Measurements from ENCODE around the gene ATP5F1B. TPM values are rescaled to one million over a fixed set of nuclear protein-coding genes. Genes with fewer than 3 reads are reported as not detected.

ATP5F1B gene
- total RNA-seq, 1 donor from 2014 or later = 405 TPM

DNA sequence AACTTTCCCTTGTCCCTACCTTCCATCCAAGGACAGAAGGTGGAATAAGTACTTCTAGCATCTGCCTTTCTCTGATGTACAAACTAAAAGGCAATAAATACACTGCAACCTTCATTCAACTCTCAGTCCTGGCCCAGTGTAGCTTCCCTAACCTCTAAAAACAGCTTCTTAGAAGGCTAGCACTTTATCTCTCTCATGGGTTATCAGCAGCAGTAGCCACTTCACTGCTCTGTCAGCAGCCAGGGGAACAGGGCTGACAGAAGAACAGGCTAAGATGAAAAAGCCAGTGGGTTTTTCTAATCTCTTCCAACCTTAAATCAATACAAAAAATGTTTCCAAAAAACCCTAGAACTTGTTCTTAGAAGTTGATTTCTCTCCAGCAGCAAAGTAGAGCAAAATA, 28.9 kb downstream of the ATP5F1B start:
- no peak overlapping the region for H3K4me3 ChIP-seq

GRCh38 chr12:56616244-56616643, 29.5 kb downstream of the ATP5F1B start:
- Histone ChIP-seq H3K36me3 (peaks cover 8 to 66% of the 10 kb centered on the region in 2 donors), H3K27ac (no peak overlapping the region), H3K4me1 (peaks cover 32% of the 10 kb centered on the region), H3K9me3 (no peaks in the 10 kb centered on the region), H3K4me3 (no peak overlapping the region), H3K27me3 (no peaks in the 10 kb centered on the region)
- intact Hi-C loops (cut with DNase I) = no loop called here
- no peak for DNase-seq (ENCODE audit: extremely low spot score in 2 of 2)
- TF ChIP-seq POLR2A (IDR thresholded peaks at IDR 0.05) (no peak), POLR2AphosphoS5 (IDR thresholded peaks at IDR 0.05; ENCODE audit: insufficient read depth in 1 of 2, low read depth in 1 of 2) (no peak)
- TF ChIP-seq, protein P1, sequence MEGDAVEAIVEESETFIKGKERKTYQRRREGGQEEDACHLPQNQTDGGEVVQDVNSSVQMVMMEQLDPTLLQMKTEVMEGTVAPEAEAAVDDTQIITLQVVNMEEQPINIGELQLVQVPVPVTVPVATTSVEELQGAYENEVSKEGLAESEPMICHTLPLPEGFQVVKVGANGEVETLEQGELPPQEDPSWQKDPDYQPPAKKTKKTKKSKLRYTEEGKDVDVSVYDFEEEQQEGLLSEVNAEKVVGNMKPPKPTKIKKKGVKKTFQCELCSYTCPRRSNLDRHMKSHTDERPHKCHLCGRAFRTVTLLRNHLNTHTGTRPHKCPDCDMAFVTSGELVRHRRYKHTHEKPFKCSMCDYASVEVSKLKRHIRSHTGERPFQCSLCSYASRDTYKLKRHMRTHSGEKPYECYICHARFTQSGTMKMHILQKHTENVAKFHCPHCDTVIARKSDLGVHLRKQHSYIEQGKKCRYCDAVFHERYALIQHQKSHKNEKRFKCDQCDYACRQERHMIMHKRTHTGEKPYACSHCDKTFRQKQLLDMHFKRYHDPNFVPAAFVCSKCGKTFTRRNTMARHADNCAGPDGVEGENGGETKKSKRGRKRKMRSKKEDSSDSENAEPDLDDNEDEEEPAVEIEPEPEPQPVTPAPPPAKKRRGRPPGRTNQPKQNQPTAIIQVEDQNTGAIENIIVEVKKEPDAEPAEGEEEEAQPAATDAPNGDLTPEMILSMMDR (IDR thresholded peaks at IDR 0.05) = no peak

More for the DNA sequence above, 28.9 kb downstream of the ATP5F1B start:
- H3K27me3 ChIP-seq = no peaks in the 10 kb centered on the region
- H3K9me3 ChIP-seq = no peaks in the 10 kb centered on the region
- TF ChIP-seq, protein P1 (IDR thresholded peaks at IDR 0.05) = no peak
- TF ChIP-seq POLR2AphosphoS5 (IDR thresholded peaks at IDR 0.05; ENCODE audit: insufficient read depth in 1 of 2, low read depth in 1 of 2) = no peak
- TF ChIP-seq POLR2A (IDR thresholded peaks at IDR 0.05) = no peak
- no peak overlapping the region for H3K27ac ChIP-seq
- intact Hi-C loops (cut with DNase I) = no loop called here
- peaks cover 8 to 59% of the 10 kb centered on the region in 2 donors for H3K36me3 ChIP-seq
- DNase-seq (ENCODE audit: extremely low spot score in 2 of 2) = no peak
- peaks cover 32% of the 10 kb centered on the region for H3K4me1 ChIP-seq

GRCh38 chr12:56614627-56615026, 31.2 kb downstream of the ATP5F1B start:
- no peak overlapping the region for H3K27ac ChIP-seq
- H3K36me3 ChIP-seq = peaks cover 16 to 82% of the 10 kb centered on the region in 2 donors

DNA sequence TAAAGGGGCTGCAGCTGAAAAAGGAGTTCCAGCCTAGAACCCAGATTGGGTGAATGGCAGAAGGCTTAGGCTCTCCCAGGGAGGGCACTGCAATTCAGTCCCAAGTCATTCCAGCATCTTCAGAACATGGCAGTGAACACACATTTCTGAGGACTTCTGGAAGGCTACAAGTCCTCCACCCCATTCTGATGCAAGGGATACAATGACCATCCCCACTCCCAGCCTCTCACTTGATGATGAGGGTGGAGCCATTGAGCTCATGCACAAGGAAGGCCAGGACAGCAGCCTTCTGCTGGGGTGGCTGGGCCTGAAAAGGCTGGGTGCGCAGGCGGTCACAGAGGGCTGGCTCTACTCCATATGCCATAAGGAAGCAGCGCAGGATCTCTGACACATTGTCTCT, 41.4 kb downstream of the ATP5F1B start:
- no peak for DNase-seq (ENCODE audit: extremely low spot score in 2 of 2)
- Histone ChIP-seq H3K36me3 (peaks cover 16 to 97% of the 10 kb centered on the region in 2 donors), H3K4me3 (no peak overlapping the region), H3K4me1 (no peaks in the 10 kb centered on the region), H3K27ac (no peak overlapping the region), H3K27me3 (no peaks in the 10 kb centered on the region), H3K9me3 (no peaks in the 10 kb centered on the region)
- TF ChIP-seq, protein P1 (IDR thresholded peaks at IDR 0.05) = no peak
- TF ChIP-seq POLR2AphosphoS5 (IDR thresholded peaks at IDR 0.05; ENCODE audit: insufficient read depth in 1 of 2, low read depth in 1 of 2) = no peak
- no peak for TF ChIP-seq POLR2A (IDR thresholded peaks at IDR 0.05)
- intact Hi-C loops (cut with DNase I) = no loop called here

More at GRCh38 chr12:56614627-56615026, 31.2 kb downstream of the ATP5F1B start:
- Histone ChIP-seq H3K4me3 (no peak overlapping the region), H3K9me3 (no peaks in the 10 kb centered on the region), H3K4me1 (peaks cover 16% of the 10 kb centered on the region), H3K27me3 (no peaks in the 10 kb centered on the region)
- TF ChIP-seq, protein P1 (IDR thresholded peaks at IDR 0.05) = no peak
- TF ChIP-seq POLR2AphosphoS5 (IDR thresholded peaks at IDR 0.05; ENCODE audit: insufficient read depth in 1 of 2, low read depth in 1 of 2) = no peak
- no peak for TF ChIP-seq POLR2A (IDR thresholded peaks at IDR 0.05)
- intact Hi-C loops (cut with DNase I) = no loop called here
- no peak for DNase-seq (ENCODE audit: extremely low spot score in 2 of 2)

GRCh38 chr12:56602239-56602638, 43.5 kb downstream of the ATP5F1B start:
- no peaks in the 10 kb centered on the region for H3K27me3 ChIP-seq
- no peaks in the 10 kb centered on the region for H3K4me1 ChIP-seq
- no peaks in the 10 kb centered on the region for H3K9me3 ChIP-seq
- H3K36me3 ChIP-seq = peaks cover 16 to 99% of the 10 kb centered on the region in 2 donors
- H3K27ac ChIP-seq = no peak overlapping the region
- DNase-seq (ENCODE audit: extremely low spot score in 2 of 2) = no peak
- intact Hi-C loops (cut with DNase I) = no loop called here
- TF ChIP-seq POLR2AphosphoS5 (IDR thresholded peaks at IDR 0.05; ENCODE audit: insufficient read depth in 1 of 2, low read depth in 1 of 2) (no peak), POLR2A (IDR thresholded peaks at IDR 0.05) (no peak)
- TF ChIP-seq, protein P1 (IDR thresholded peaks at IDR 0.05) = no peak
- H3K4me3 ChIP-seq = no peak overlapping the region

Data from vagina (tissue), 2 donors.